Caco-2 (cell line): ENCODE results near the gene PRKCQ. TPM values are rescaled to one million over a fixed set of nuclear protein-coding genes. Genes with fewer than 3 reads are reported as not detected.

ENCODE experiments used
- BruUV-seq: library from RNA; stranded (reverse); fragments of 400-500 nt; replicated peaks from 2 replicates; lab custom pipeline; 2021; lab: Mats Ljungman, UMichigan
- CTCF ChIA-PET: fragments of 300-600 bp; sonication (Branson Sonifier 250); formaldehyde crosslinking; loops from one replicate; lab custom pipeline; 2022; ENCODE audit warnings: antibody characterized with exemption; lab: Charles Lee
- POLR2A ChIA-PET: fragments of 300-600 bp; sonication (Branson Sonifier 250); formaldehyde crosslinking; loops from one replicate; lab custom pipeline; 2022; ENCODE audit warnings: antibody characterized with exemption; lab: Charles Lee
- DNase-seq, 2 experiments: peaks; one replicate each; pipeline versions ENCODE4 v3.0.0 to v3.0.0-alpha.2; 2020 to 2022
- H3K27me3 ChIP-seq: replicated peaks from 2 replicates; pipeline ENCODE4 v1.6.0; 2011; ENCODE audit warnings: low read length; ENCODE audit not compliant: control insufficient read depth, insufficient read depth
- H3K36me3 ChIP-seq: 2 replicates; pipeline ENCODE4 v1.5.1; 2011; ENCODE audit warnings: low read length; ENCODE audit not compliant: control insufficient read depth, insufficient read depth
- H3K4me1 ChIP-seq: fragments of 250-450 bp; sonication (Bioruptor Pico); 2 replicates; pipeline ENCODE4 v1.5.1; 2020; ENCODE audit warnings: mild to moderate bottlenecking
- H3K4me3 ChIP-seq: 2 replicates; pipeline ENCODE4 v1.5.1; 2011; ENCODE audit warnings: low read depth, mild to moderate bottlenecking, control low read depth, low read length
- H3K9me3 ChIP-seq: fragments of 250-450 bp; sonication (Bioruptor Pico); 2 replicates; pipeline ENCODE4 v1.5.1; 2020; ENCODE audit warnings: mild to moderate bottlenecking, moderate library complexity
- H3K27ac Mint-ChIP-seq: one replicate; pipeline ENCODE4 v1.8.0; 2022; ENCODE audit warnings: mixed read lengths; ENCODE audit not compliant: unreplicated experiment
- H3K27me3 Mint-ChIP-seq: one replicate; pipeline ENCODE4 v1.8.0; 2022; ENCODE audit warnings: mixed read lengths; ENCODE audit not compliant: insufficient read depth, unreplicated experiment
- H3K36me3 Mint-ChIP-seq: one replicate; pipeline ENCODE4 v1.8.0; 2022; ENCODE audit warnings: mild to moderate bottlenecking, mixed read lengths; ENCODE audit not compliant: insufficient read depth, unreplicated experiment
- H3K4me1 Mint-ChIP-seq: one replicate; pipeline ENCODE4 v1.8.0; 2022; ENCODE audit warnings: low read depth, mixed read lengths; ENCODE audit not compliant: unreplicated experiment
- H3K4me3 Mint-ChIP-seq: one replicate; pipeline ENCODE4 v1.8.0; 2022; ENCODE audit warnings: mild to moderate bottlenecking, moderate library complexity, mixed read lengths; ENCODE audit not compliant: unreplicated experiment
- H3K9me3 Mint-ChIP-seq: one replicate; pipeline ENCODE4 v1.8.0; 2022; ENCODE audit warnings: mixed read lengths; ENCODE audit not compliant: unreplicated experiment
- CTCF ChIP-seq, 2 experiments: fragments of 200-600 bp in 1 of 2; IDR thresholded peaks; 1 replicate in 1 of 2; 2 replicates in 1 of 2; pipeline versions ENCODE4 v1.5.1 to v1.8.0; 2011 to 2022; ENCODE audit warnings: antibody characterized with exemption in 1 of 2, control low read depth in 1 of 2, inconsistent platforms in 1 of 2, low read depth in 1 of 2, low read length in 1 of 2, mild to moderate bottlenecking in 1 of 2, moderate library complexity in 1 of 2; ENCODE audit not compliant: insufficient read depth in 1 of 2, severe bottlenecking in 1 of 2, unreplicated experiment in 1 of 2
- intact Hi-C: fragments of 100-400 bp; cut with micrococcal nuclease; formaldehyde crosslinking; loops from one replicate; pipeline ENCODE4 v1.10.0; 2022; ENCODE audit not compliant: unreplicated experiment
- total RNA-seq: library from RNA; stranded (reverse); gene quantifications from 2 replicates; pipeline ENCODE4 v1.2.3, GENCODE V29; 2022

The PRKCQ gene
- total RNA-seq, 1 experiment from 2014 or later, result 2.4 TPM

- BruUV-seq, result no TSS peak
- intact Hi-C loops, result no loop called here
These were observed 59.9 kb downstream of the PRKCQ start for GRCh38 chr10:6520138-6520537.

GRCh38 chr10:6518791-6519429 lies 61.2 kb downstream of the PRKCQ start:
- no TSS peak for BruUV-seq
- POLR2A ChIA-PET, result no interaction called here

More at GRCh38 chr10:6520138-6520537, 59.9 kb downstream of the PRKCQ start:
- no peaks in the 10 kb centered on the region for H3K4me1 ChIP-seq
- H3K4me3 ChIP-seq, result no peak overlapping the region
- Mint-ChIP-seq H3K4me3 (no peak overlapping the region), H3K4me1 (no peaks in the 10 kb centered on the region), H3K9me3 (no peaks in the 10 kb centered on the region), H3K27ac (no peak overlapping the region), H3K36me3 (no peaks in the 10 kb centered on the region), H3K27me3 (peaks cover 24% of the 10 kb centered on the region)
- H3K27me3 ChIP-seq, result no peaks in the 10 kb centered on the region
- DNase-seq, result no peak
- H3K9me3 ChIP-seq, result no peaks in the 10 kb centered on the region
- ChIA-PET CTCF (no interaction called here), POLR2A (no interaction called here)
- no peaks in the 10 kb centered on the region for H3K36me3 ChIP-seq
- TF ChIP-seq CTCF (IDR thresholded peaks at IDR 0.05; ENCODE audit: insufficient read depth in 1 of 2, low read depth in 1 of 2, low read length in 1 of 2, severe bottlenecking in 1 of 2, unreplicated experiment in 1 of 2), result no peak

DNA sequence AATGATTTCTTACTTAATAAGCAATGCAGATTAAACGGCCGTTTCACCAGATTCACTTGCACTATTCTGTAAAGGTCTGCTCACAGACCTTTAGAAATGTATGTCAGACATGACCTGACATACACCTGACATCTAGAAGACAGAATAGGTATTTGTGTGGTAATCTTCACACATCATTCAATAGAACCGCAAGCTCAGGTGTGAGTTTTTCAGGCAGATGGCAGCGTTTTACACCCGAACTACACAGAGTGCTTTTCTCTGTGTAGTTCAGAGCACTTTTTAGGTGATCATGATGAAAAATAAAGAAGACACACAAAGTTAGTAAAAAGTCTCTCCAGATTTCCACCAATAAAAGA lies 63.2 kb downstream of the PRKCQ start:
- H3K4me3 ChIP-seq, result no peak overlapping the region
- H3K4me1 Mint-ChIP-seq, result no peaks in the 10 kb centered on the region
- H3K27me3 ChIP-seq, result no peaks in the 10 kb centered on the region
- H3K27me3 Mint-ChIP-seq, result peaks cover 17% of the 10 kb centered on the region
- DNase-seq, result no peak
- H3K9me3 Mint-ChIP-seq, result no peaks in the 10 kb centered on the region
- H3K4me3 Mint-ChIP-seq, result no peak overlapping the region
- H3K36me3 ChIP-seq, result no peaks in the 10 kb centered on the region
- intact Hi-C loops, result no loop called here
- H3K27ac Mint-ChIP-seq, result no peak overlapping the region
- TF ChIP-seq CTCF (IDR thresholded peaks at IDR 0.05; ENCODE audit: insufficient read depth in 1 of 2, low read depth in 1 of 2, low read length in 1 of 2, severe bottlenecking in 1 of 2, unreplicated experiment in 1 of 2), result no peak
- CTCF ChIA-PET, result no interaction called here
- POLR2A ChIA-PET, result no interaction called here
- no TSS peak for BruUV-seq
- H3K4me1 ChIP-seq, result no peaks in the 10 kb centered on the region
- H3K36me3 Mint-ChIP-seq, result no peaks in the 10 kb centered on the region
- H3K9me3 ChIP-seq, result no peaks in the 10 kb centered on the region

More at GRCh38 chr10:6518791-6519429, 61.2 kb downstream of the PRKCQ start:
- no peak overlapping the region for H3K4me3 Mint-ChIP-seq
- DNase-seq, result no peak
- no peak overlapping the region for H3K27ac Mint-ChIP-seq
- intact Hi-C loops, result no loop called here
- no peaks in the 10 kb centered on the region for H3K36me3 Mint-ChIP-seq
- H3K27me3 Mint-ChIP-seq, result peaks cover 19% of the 10 kb centered on the region
- CTCF ChIA-PET, result no interaction called here
- no peak for TF ChIP-seq CTCF (IDR thresholded peaks at IDR 0.05; ENCODE audit: insufficient read depth in 1 of 2, low read depth in 1 of 2, low read length in 1 of 2, severe bottlenecking in 1 of 2, unreplicated experiment in 1 of 2)
- no peaks in the 10 kb centered on the region for H3K9me3 Mint-ChIP-seq
- Histone ChIP-seq H3K4me3 (no peak overlapping the region), H3K9me3 (no peaks in the 10 kb centered on the region), H3K36me3 (no peaks in the 10 kb centered on the region), H3K27me3 (no peaks in the 10 kb centered on the region), H3K4me1 (no peaks in the 10 kb centered on the region)
- H3K4me1 Mint-ChIP-seq, result no peaks in the 10 kb centered on the region
